Activated CD4-positive, alpha-beta T cell treated with anti-CD3 and anti-CD28 coated beads, Interleukin-2, amount 50 U/mL, for 4 hours (primary cell): ENCODE measurements around the gene ADAMTSL5.

Experiments used
- DNase-seq, 2 experiments: peaks; one replicate each; pipeline ENCODE4 v3.0.0-alpha.2; 2020

ADAMTSL5 gene

GRCh38 chr19:1495051-1495798 lies 17.6 kb downstream of the ADAMTSL5 start:
- DNase-seq: no peak

DNA sequence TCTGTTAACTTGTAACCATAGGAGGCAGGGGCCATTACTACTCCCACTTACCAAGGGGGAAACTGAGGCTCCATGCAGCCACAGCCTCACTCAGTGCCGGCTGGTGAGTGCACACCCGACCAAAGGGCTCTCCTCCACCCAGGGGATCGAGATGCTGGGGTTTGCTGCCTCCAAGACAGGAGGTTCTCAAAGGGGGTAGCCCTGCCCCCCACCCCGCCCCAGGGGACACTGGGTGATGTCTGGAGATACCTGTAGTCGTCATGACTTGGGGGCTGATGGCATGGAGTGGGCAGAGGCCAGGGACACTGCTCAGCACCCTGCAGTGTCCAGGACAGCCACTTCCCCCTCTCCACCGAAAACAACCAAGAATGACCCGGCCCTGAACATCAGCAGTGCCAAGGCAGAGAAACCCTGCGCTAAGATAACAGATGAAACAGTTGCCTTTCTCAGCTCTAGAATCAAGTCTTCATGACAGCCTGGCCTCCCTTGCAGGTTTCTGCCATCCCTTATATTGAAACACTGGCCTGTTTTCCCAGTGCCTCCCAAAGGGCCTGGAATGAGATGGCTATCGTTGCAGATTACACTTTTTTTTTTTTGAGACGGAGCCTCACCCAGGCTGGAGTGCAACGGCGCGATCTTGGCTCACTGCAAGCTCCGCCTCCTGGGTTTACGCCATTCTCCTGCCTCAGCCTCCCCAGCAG lies 18.6 kb downstream of the ADAMTSL5 start:
- DNase-seq: no peak

DNA sequence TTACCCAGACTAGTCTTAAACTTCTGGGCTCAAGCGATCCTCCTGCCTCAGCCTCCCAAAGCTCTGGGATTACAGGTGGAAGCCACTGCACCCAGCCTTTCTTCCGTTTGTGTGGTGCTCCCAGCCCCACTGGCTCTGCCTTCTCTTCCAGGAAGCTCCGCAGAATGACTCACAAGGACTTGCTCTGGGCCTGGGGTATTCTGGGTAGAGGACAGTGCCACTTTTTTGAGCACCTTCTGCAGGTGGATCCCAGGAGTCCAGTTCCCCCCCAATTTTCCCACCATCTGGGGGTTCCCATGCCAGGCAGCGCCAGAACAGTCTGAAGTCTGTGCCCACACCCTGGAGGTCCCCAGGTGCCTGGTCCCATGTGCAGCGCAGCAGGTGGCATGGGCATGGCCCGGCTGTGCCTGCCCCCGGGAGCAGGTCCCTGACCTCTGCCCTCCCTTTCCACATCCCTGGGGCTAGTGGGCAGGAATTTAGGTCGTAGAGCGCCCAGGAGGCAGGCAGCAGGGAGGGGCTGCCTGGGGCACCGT lies 20.3 kb downstream of the ADAMTSL5 start:
- no peak for DNase-seq

DNA sequence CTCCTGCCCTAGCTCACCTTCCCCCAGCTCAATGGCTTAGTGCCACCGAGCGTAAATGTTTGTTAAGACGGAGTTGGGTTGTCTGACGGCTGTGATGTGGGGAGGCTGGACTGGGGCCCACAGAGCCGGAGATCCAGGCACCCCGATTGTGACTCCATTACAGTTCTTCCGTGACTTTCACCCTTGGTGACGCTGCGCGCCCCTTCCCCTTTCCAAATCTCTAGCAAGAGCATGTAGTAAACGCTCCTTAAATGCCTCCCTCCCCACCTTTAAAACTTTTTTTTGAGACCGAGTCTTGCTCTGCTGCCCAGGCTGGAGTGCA lies 21.0 kb downstream of the ADAMTSL5 start:
- no peak for DNase-seq

DNA sequence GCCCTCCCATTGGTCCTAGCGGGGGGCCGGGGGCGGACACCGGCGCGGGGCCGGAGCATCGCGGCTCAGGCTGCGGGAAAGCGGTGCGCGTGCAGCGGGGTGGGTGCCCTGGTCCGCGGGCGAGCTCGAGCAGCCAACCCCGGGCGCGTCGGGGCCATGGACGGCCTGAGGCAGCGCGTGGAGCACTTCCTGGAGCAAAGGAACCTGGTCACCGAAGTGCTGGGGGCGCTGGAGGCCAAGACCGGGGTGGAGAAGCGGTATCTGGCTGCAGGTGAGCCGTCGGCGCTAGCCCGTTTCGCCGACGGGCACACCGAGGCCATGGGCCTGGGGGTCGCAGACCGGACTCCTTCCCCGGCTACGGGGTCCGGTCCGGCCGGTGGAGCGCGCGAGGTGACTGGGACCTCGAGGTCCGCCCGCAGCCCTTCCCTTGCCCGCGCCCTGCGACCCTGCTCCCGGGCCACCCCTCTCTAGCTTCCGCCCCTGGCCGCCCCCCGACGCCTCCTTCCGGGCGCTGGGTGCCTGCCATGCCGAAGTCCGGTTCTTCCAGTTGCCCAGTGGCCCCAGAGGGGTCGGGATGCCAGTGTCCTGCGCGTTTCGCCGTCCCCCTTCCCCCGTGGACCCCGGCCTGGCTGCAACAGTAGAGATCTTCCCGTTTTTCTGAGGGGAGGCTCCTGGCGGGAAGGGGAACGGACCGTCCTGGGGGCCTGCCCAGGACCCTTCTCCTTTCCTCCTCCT lies 21.5 kb downstream of the ADAMTSL5 start, which contains the start of gene REEP6:
REEP6 (plus strand) TSS at position 68 of the 735 bp plus-strand sequence; CDS start at position 157, 89 bp downstream.
- DNase-seq: no peak

DNA sequence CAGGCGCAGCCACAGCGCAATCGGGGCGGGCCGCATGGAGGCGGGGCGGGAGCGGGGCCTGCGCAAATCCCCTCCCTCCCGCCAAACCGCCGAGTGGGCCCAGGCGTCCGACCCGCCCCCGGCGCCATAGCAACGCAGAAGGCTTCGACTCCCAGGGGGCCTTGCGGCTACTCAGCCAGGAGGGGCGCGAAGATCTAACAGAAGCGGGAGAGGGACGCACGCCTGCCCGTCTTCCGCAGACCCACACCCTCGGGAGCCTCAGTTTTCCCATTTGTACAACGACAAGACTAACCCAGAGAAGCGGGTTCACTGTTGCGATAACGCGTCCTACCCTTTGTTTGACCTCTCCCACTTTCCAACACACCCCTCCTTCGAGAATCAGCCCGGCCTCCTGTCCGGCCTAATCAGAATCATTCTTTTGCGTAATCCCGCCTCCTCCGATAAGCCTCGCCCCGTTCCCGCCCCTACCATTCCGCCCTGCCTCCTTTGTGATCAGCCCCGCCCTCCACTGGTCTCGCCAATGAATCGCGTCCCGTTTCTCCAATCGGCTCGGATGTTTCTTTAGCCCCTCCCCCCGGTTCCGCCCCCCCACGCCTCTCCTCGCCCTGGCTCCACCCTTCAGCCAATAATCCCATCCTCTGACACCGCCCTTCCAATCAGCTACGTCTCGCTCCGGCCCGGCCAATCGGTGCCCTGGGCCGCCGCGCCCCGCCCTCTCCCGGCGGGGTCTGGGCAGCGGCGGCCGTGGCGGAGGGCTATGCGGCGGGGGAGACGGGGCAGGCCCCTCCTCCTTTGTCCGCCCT lies 22.3 kb downstream of the ADAMTSL5 start, which contains the start of gene PCSK4:
PCSK4 (minus strand) TSS at position 40 of the 803 bp plus-strand sequence; CDS start at position 36, 4 bp downstream.
- DNase-seq: peak; percentile 97 to 98

- DNase-seq: no peak
Measured at GRCh38 chr19:1489463-1490310, 23.1 kb downstream of the ADAMTSL5 start.

DNA sequence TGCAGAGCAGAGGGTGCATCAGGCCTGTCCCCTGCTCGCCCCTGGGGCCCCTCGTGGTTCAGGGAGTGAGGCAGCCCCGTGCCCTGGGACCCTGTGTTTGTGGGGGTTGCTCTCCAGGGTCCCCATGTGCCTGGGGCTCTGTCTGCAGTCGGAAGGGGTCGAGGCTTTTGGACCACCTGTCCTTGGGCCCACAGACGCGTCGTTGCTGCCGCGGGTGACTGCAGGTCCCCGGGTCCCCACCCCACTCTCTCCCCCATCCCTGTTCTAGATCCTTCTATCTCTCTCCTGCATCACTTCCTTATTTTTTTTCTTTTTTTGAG lies 24.6 kb downstream of the ADAMTSL5 start:
- DNase-seq: no peak

- DNase-seq: no peak
Measured at GRCh38 chr19:1487576-1488281, 25.1 kb downstream of the ADAMTSL5 start.

DNA sequence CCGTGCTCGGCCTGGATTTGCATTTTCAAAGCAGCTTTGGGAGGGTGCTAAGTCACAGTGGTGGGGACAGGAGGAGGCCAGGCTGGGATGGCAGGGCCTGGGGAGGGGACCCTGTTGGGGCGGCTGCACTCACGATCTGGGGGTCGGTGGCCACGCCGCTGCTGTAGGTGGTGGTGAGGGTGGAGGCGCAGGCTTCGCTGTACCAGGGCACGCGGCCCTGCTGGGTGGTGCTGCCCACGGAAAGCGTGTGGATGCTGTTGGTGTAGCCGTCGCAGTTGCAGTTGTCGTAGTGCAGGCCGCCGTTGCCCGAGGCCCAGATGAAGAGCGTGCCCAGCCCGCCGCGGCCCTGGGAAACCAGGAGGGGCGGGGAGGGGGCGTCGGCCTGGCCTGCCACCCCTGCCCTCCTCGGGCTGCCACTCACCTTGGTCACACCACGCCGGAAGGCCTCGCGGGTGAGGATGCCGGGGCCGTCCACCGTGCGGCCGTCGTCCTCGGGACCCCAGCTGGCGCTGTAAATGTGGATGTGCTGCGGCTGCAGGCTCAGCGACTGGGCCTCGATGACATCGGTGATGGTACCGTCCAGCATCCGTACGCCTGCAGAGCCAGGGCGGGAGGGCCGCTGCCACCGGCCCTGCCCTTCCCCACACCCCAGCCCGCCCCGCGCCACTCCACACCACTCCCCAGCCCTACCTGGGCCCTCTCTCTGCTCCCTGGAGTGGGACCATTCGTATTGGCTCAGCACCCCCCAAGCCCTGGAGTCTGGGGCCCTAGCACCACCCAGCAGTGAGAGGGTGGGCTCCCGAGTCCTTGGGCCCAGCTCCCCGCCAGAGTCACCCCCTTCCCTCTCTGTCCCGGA lies 25.9 kb downstream of the ADAMTSL5 start:
- DNase-seq: no peak

DNA sequence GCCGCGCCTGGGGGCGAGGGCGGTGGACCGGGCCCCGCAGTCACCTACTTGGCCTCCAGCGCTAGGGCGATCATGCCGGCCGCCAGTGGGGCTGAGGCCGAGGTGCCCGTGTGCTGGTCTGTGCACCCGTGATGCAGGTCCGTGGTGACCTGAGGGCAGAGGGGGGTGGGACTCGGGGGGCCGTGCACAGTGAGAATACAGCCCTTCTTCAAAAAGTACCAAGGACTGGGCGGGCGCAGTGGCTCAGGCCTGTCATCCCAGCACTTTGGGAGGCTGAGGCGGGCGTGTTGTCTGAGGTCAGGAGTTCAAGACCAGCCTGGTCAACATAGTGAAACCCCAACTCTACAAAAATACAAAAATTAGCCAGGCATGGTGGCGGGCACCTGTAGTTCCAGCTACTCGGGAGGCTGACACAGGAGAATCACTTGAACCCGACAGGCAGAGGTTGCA lies 28.8 kb downstream of the ADAMTSL5 start:
- no peak for DNase-seq

GRCh38 chr19:1483131-1483978 lies 29.5 kb downstream of the ADAMTSL5 start:
- DNase-seq: no peak

DNA sequence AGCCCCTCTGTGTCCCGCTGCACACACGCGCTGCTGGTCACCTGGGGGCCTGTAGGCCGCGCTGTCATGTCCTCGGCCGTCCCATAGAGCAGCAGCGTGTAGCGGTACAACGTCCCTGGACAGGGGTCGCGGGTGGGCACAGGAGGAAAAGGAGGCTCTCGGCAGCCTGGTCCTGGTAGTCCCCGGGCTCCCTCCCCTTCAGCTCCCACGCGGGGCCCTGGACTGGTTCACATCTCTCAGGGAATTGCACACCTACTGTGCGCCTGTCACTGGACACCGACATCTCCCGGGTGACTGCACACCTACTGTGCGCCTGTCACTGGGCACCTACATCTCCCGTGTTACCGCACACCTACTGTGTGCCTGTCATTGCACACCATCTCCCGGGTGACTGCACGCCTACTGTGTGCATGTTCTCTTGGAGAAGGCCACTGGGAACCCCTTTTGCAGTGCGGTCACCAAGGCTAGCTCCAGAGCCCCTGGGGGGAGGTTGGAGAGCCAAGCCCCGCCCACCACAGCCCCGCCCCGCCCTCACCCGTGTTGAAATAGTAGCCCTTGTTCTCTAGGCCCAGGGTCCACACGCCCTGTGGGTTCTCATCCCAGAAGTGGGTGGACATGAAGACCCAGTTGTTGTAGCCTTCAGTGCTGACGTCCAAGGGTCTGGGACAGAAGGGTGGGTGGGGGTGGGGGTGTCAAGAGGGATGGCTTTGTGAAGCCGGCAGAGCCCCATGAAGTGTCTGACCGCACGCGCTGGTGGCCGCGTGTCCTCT lies 30.3 kb downstream of the ADAMTSL5 start:
- DNase-seq: no peak

DNA sequence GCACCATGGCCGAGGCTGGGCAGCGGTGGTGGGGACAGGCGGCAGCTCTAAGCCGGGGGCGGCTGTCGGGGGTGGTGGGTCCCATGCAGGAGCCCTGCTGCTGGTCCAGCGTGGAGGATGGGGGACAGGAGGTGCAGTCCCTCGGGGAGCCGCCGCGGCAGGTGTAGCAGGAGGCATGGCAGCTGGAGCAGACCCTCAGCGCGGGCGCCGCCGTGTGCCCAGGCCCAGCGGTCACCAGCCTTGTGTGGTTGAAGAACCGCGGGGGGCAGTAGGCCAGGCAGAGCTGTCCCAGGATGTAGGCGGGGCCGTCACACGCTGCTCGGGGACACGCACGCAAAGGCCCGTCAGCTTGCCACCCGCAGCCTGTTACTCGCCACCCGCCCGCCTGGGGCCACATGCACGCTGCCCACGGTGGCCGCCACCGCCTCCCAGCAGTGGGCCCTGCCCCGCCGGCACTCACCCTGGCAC lies 30.9 kb downstream of the ADAMTSL5 start:
- no peak for DNase-seq

- no peak for DNase-seq
Measured at GRCh38 chr19:1481224-1481892, 31.5 kb downstream of the ADAMTSL5 start.

DNA sequence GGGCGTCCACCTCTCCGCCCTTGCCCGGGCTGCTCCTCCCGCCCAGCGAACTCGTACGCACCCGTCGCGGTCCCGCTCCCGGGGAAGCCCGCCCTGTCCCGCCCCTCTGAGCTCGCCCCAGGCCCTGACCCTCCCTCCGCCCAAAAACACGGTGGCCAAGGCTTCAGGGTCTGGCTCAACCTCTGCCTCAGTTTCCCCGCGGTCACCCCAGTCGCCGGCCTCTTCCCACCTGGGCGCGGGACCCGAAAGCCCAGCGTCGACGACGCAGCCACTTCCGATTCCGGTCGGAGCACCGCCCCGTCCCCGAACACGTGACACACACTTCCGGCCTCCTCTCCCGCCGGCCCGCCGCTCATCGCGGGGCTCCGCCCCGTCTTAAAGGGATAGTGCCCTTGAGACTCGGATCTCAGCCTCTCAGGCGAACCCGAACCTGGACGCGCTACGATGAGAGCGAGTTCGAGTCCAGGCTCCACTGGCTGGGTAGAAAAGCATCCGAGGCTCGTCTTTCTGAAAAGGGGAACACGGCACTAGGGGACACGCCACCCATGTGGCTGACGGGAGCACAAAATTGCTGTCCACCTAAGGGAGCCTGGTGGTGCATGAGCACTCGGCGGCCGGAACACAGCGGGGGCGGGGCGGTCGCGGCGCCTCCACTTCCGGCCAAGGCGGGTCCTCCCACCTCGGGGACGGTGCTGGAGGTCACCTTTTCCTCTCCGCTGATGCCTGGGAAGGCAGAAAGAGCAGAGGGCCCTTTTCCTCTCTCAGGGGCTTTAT lies 33.7 kb downstream of the ADAMTSL5 start, which contains the start of gene C19orf25:
C19orf25 (minus strand) TSS at position 282 of the 774 bp plus-strand sequence. CDS start 312 bp downstream, outside the sequence.
- peak; percentile 89 to 90 for DNase-seq
